Adrenal gland (tissue), 5 donors: ENCODE measurements around the gene PCDHGB7.
"Not testable (repeated sequence)": the region's sequence is repeated elsewhere in the genome, so short reads cannot be mapped to it uniquely, and the experiment has no call there.

Experiments
- POLR2A ChIP-seq, 2 donors: fragments of 450-650 bp; IDR thresholded peaks; one replicate each; pipeline ENCODE4 v1.6.1; 2017; ENCODE audit warnings: antibody characterized with exemption in 2 of 2, mild to moderate bottlenecking in 2 of 2, moderate library complexity in 1 of 2
- TF ChIP-seq, protein P1 (sequence below), 6 experiments: fragments of 450-650 bp in 4 of 6; fragments of 200-600 bp in 2 of 6; sonication (generic) in 1 of 6; IDR thresholded peaks; 1 replicate in 5 of 6; 2 replicates in 1 of 6; pipeline versions ENCODE4 v1.5.1 to v1.8.0; 2016 to 2021; ENCODE audit warnings: antibody characterized with exemption in 6 of 6, mild to moderate bottlenecking in 2 of 6, moderate library complexity in 1 of 6
- donor health status: DM: no; HTN: no; CAD: no.

DNA sequence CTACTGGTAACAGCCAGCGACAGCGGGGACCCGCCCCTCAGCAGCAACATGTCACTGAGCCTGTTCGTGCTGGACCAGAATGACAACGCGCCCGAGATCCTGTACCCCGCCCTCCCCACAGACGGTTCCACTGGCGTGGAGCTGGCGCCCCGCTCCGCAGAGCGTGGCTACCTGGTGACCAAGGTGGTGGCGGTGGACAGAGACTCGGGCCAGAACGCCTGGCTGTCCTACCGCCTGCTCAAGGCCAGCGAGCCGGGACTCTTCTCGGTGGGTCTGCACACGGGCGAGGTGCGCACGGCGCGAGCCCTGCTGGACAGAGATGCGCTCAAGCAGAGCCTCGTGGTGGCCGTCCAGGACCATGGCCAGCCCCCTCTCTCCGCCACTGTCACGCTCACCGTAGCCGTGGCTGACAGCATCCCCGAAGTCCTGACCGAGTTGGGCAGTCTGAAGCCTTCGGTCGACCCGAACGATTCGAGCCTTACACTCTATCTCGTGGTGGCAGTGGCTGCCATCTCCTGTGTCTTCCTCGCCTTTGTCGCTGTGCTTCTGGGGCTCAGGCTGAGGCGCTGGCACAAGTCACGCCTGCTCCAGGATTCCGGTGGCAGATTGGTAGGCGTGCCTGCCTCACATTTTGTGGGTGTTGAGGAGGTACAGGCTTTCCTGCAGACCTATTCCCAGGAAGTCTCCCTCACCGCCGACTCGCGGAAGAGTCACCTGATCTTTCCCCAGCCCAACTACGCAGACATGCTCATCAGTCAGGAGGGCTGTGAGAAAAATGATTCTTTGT lies 22.9 kb upstream of the PCDHGB7 start:
- TF ChIP-seq, protein P1, sequence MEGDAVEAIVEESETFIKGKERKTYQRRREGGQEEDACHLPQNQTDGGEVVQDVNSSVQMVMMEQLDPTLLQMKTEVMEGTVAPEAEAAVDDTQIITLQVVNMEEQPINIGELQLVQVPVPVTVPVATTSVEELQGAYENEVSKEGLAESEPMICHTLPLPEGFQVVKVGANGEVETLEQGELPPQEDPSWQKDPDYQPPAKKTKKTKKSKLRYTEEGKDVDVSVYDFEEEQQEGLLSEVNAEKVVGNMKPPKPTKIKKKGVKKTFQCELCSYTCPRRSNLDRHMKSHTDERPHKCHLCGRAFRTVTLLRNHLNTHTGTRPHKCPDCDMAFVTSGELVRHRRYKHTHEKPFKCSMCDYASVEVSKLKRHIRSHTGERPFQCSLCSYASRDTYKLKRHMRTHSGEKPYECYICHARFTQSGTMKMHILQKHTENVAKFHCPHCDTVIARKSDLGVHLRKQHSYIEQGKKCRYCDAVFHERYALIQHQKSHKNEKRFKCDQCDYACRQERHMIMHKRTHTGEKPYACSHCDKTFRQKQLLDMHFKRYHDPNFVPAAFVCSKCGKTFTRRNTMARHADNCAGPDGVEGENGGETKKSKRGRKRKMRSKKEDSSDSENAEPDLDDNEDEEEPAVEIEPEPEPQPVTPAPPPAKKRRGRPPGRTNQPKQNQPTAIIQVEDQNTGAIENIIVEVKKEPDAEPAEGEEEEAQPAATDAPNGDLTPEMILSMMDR (IDR thresholded peaks at IDR 0.05) = not testable (repeated sequence)
- TF ChIP-seq POLR2A (IDR thresholded peaks at IDR 0.05) = not testable (repeated sequence)
